ENCODE measurements around the gene PPARG.

PPARG gene

GRCh38 chr3:12345141-12345561 lies 56.3 kb downstream of the PPARG start:
- DNase-seq (ENCODE audit: low spot score), result no peak

DNA sequence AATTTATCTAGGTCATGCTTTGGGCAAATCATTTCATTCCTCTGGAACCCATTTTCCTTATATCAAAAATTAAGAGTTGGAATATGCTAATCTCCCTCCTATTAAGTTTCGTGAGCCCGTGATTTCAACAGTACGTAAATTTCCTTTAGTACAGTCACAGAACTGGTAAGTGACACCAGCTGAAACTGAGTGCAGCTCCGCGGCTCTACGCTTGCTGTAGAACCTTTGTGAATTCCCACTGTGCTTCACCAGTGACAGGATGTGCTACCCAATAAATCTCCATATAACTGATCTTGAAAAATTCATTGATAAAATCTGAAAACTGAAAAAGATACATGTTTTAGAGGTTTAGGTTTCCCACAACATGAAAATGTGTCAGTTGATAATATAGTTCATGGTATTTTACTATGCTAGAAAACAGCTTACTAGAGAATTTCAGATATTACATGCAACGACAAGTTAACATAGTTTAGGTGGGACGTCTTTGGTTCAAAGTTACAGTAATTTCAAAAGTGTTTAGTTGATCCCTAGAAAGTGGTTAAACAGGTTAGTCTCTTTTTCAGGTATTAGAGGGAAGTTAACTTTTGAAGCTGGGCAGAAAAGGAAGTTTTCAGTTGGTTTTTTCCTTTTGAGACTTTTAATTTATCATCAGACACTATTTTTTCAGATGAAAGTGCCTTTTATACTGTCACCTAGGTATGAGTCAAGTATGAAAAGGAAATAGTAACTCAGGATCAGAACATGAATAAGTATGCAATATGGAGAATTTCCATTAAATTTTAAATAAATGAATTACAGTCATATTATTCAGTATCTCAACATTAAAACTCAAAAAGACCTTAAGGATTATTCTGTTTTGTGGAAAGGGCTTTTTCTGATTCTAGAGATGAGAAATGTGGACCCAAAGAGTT lies 57.0 kb downstream of the PPARG start:
- DNase-seq (ENCODE audit: low spot score), result no peak

- no peak for DNase-seq (ENCODE audit: low spot score)
These were observed 58.4 kb downstream of the PPARG start for GRCh38 chr3:12347301-12347700.

DNA sequence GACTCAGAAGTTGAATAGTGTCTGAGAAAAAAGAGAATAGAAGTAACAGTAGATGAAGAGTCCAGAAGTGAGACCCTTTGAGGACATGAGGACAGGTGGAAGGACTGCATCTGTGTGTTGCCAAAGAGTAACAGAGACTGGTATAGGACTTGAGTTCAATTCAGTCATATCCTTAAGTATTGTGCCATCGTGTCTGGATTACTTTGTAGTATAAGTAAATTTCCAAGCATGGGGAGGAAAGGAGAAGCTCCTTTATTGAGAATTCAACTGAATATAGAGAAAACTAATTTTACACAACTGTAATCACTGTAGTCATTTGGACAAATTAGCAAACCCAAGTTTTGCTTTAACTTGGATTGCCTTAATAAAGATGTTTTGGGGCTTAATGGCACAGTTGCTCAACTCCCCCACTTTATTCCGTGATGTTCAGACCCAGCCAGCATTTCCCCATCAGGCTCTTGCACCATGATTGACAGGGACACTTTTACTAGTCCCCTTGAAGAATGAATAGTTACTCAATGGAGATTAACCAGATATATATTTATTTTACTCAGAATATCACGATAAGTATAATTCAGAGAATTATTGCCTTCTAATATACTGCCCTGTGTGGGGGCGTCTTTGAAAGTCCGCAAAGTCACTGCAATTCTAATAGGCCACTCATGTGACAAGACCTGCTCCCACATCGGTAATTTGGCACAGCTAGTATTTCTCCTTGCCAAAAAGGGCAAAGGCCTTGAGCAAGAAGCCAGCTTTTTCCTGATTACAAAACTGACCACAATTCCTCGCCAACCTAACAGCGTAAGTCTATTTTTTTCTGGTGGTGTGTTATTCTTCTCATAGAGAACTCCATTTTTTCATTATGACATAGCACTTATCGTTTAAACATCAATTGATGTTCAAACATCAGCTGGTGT lies 61.3 kb downstream of the PPARG start:
- peak; percentile 66 for DNase-seq (ENCODE audit: low spot score)

- DNase-seq (ENCODE audit: low spot score), result peak; percentile 17
These were observed 62.3 kb downstream of the PPARG start for GRCh38 chr3:12351145-12351544.

DNA sequence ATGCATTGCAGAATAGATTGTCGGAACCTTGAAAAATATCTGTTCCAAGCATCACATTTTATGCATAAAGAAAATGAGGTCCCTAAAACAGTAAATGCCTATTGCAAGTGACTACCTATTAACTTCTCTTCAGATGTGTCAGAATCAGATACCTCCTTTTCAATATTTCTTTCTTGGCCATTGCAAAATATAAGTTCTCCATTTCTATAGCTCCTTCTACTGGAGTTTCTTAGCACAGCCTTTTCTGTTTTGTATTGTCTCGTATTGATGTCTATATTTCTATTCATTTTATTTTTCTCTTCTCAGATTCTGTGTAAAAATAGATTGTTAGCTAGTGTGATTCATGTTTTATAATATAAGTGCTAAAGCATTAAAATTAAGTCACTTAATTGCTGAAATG lies 63.4 kb downstream of the PPARG start:
- no peak for DNase-seq (ENCODE audit: low spot score)

GRCh38 chr3:12352755-12353154 lies 63.9 kb downstream of the PPARG start:
- DNase-seq (ENCODE audit: low spot score), result no peak

DNA sequence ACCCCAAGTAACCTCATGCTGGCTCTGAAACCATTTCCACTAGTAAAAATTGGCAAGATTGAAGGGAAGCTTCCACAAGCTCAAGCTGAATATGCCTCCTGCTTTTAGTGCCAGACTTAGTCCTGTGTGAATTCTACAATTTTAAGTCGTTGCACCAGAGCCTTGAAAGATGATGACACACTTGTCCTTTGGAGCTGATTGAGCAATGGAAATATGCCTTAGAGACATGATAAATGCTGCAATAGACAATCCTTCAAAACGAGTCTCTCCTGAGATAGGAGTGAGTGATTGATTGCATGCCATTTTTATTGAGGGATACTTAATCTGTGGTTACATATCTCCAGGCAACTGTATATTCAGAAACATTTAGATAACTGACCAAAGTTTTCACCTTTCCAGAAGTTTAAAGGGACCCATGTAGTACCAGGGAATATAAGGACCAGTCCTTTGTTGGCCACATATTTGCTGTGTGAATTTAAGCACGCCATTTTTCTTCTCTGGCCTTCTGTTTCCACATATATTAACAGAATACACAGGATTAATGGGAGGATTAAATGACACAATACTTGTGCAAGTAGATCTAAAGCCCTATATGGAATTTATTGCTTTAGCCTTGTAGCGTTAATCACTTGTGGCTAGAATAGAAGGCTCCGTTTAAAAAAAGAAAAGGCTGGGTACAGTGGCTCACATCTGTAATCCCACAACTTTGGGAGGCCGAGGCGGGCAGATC lies 65.1 kb downstream of the PPARG start:
- no peak for DNase-seq (ENCODE audit: low spot score)

DNA sequence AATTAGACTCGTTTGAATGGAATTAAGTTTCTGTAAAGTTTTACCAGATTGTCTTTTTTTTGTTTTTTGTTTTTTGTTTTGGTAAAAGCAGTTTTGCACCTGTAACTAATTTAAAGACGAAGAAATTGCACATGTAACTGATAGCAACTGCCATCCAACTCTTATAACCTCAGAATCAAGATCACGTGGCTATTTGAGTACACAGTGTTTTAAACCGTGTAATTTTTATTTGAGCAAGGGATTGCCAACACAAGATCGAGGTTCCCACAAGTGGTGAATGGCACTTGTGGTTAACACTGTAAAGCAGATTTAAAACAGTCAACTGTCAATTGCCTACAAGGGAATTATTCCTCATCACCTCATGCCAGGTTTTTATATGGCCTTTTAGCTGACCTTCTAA lies 67.3 kb downstream of the PPARG start:
- no peak for DNase-seq (ENCODE audit: low spot score)

- no peak for DNase-seq (ENCODE audit: low spot score)
These were observed 68.1 kb downstream of the PPARG start for GRCh38 chr3:12356996-12357395.

DNA sequence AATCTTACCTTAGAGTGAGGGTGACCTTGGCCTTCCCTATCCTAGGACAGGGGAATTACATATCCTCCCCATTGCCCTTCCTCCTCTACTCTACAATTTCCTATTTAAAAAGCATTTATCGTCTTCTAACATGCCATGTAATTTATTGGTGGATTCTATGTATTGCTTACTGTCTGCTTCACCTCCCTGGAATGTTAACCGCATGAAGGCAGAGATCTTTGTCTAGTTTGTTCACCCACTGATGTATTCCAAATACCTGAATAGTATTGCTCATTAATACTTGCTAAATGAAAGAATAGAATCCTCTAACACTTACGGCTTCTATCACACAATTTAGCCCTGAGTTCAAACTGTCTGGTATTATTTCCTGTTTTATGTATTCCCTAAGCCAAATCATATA lies 68.6 kb downstream of the PPARG start:
- no peak for DNase-seq (ENCODE audit: low spot score)

- DNase-seq (ENCODE audit: low spot score), result no peak
These were observed 74.7 kb downstream of the PPARG start for GRCh38 chr3:12363397-12364195.

DNA sequence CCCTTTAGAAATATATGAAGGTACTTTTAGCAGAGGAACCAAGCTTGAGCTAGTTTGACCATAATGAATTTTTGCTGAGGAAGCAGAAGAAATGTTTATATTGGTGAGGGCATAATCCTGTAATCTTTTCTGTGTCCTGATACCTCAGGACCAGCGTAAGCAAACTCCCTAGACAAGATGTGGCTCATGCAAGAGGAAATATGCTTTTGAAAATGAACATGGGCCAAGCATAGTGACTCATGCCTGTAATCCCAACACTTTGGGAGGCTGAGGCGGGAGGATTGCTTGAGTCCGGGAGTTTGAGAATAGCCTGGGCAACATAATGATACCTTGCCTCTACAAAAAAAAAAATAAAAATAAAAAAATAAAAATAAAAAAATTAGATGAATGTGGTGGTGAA lies 78.5 kb downstream of the PPARG start:
- no peak for DNase-seq (ENCODE audit: low spot score)

DNA sequence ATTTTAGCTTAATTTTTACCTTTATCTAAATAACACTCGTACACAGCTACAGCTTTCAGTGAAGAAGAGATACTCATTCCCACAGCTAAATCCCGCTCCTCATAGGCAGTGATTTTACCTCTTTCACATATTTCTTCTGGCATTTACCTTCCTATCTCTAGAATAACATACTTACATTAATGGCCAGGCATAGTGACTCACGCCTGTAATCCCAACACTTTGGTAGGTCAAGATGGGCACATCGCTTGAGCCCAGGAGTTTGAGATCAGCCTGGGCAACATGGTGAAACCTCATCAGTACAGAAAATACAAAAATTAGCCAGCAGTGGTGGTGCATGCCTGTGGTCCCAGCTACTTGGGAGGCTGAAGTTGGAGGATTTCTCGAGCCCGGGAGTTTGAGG lies 80.2 kb downstream of the PPARG start:
- DNase-seq (ENCODE audit: low spot score), result no peak

GRCh38 chr3:12369598-12369997 lies 80.7 kb downstream of the PPARG start:
- no peak for DNase-seq (ENCODE audit: low spot score)

DNA sequence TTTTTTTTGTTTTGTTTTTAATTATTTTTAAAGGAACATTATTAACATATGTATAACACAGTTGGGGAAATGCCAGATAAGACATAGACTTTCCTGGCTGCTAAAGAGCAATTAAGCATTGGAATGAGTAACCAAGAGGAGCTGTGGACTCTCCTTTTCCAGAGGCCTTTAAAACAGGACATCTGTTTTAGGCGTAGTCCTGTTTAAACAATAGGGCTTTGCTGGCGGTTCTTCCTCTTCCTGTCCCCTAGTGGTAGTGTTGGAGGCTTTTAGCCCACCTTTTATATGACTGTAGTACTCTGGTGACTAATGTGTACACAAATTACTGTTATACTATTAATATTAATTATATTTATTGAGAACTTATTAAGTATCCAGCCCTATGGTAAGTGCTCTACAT lies 81.9 kb downstream of the PPARG start:
- DNase-seq (ENCODE audit: low spot score), result no peak

GRCh38 chr3:12371525-12372140 lies 82.8 kb downstream of the PPARG start:
- no peak for DNase-seq (ENCODE audit: low spot score)

GRCh38 chr3:12372741-12373280 lies 83.9 kb downstream of the PPARG start:
- no peak for DNase-seq (ENCODE audit: low spot score)

DNA sequence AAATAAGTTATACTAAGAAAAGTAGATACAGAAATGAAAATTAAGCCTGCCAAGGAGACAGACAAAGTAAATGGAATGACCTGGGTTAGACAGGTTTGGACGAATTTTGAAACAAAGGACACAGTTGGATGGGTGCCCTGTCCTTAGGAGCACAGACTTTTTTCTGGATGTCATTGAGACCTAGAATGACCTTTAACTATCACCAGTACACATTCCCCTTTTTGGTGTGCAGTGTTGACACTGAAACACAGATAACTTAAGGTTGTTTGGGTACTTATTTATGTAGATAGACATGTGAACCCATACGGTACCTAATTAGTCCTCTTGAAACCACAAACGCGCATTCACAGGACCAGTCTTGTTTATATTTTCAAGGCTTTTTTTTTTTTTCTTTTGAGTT lies 86.7 kb downstream of the PPARG start:
- DNase-seq (ENCODE audit: low spot score), result no peak

DNA sequence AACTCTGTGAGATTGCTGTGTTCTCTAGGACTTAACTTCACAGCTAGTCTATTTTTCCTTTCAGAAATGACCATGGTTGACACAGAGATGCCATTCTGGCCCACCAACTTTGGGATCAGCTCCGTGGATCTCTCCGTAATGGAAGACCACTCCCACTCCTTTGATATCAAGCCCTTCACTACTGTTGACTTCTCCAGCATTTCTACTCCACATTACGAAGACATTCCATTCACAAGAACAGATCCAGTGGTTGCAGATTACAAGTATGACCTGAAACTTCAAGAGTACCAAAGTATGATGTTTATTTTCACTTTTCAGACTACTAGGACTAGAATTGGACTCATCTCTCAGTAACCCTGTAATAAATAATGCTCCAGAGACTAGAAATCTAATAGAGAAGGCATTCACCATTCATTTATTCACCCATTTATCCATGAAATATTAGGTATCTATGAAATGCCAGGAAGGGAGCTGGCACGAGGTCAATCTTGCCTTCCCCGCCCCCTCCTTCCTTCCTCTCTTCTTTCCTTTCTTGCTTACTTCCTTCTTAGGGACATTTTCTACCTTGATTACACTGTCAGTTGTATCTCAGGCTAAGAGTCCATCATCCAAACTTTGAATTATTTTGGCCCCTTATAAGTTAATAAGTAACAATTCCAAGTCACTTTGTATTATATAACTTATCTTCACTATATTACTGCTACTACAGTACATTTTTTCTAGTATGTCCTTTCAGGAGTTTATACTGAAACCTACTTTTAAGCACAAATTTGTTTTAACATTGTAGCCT lies 91.0 kb downstream of the PPARG start:
- DNase-seq (ENCODE audit: low spot score), result no peak
